HG02642 (cell line): ENCODE results near the gene SLC39A6.
"Not testable (repeated sequence)": the region's sequence is repeated elsewhere in the genome, so short reads cannot be mapped to it uniquely, and the experiment has no call there.

Source experiments
- ATAC-seq: cut with Tn5 transposase; IDR thresholded peaks from one replicate; pipeline ENCODE4 v1.9.1; 2021; ENCODE audit warnings: mild to moderate bottlenecking; ENCODE audit not compliant: unreplicated experiment, poor library complexity

Gene SLC39A6

DNA sequence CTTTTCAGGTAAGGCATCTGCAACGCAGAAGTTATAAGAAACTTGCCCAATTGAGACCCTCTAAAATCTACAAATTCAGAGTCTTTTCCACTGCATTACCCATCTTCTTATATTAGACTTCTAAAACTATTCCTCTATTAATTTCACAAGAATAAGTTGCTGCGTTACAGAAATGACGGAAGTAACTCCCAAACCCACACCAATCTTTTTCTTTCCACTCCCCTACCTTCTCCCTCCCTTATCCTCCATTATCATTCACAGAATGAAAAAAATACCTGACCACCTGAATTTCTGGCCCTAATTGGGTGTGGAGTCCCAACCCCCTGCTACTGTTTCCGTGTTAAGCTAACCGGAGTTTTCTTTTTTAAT, 62.5 kb downstream of the SLC39A6 start:
- ATAC-seq = peak; percentile 1

DNA sequence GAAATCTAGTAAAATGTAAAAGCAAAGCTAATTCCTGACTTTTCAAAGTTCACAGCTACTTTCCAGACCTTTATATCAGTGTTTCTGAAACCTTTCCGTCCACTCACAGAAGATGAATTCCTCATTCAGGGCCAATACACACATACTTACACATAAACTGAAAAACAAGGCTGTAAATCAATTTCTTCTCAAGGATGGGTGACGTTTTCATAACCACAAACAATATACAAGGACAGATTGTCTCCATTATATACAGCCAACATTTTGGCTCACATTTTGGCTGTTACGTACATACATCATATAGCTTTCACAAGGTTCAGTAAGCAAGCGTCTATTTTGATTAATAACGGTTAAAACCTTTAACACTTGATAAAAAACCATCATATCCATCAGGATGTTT, 63.1 kb downstream of the SLC39A6 start:
- no peak for ATAC-seq

DNA sequence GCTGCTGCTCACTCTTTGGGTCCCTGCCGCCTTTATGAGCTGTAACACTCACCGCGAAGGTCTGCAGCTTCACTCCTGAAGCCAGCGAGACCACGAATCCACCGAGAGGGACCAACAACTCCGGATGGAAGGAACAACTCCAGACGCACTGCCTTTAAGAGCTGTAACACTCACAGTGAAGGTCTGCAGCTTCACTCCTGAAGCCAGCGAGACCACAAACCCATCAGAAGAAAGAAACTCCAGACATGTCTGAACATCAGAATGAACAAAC, 64.4 kb downstream of the SLC39A6 start:
- ATAC-seq = not testable (repeated sequence)

DNA sequence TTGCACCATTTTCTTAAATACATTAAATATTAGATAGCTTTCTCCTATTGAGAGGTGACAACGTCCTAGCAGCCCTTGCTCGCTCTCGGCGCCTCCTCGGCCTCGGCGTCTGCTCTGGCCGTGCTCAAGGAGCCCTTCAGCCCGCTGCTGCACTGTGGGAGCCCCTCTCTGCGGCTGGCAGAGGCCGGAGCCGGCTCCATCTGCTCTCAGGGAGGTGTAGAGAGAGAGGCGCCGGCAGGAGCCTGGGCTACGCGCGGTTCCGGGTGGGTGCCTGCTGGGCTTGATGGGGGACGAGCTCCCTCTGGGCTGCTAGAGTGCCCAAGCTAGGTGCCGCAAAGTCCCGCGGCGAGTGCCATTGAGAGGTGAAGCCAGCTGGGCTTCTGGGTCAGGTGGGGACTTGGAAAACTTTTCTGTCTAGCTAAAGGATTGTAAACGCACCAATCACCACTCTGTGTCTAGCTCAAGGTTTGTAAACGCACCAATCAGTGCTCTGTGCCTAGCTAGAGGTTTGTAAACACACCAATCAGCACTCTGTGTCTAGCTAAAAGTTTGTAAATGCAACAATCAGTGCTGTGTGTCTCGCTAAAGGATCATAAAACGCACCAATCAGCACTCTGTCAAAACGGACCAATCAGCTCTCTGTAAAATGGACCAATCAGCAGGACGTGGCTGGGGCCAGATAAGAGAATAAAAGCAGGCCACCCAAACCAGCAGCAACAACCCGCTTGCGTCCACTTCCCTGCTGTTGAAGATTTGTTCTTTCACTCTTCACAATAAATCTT, 64.9 kb downstream of the SLC39A6 start:
- ATAC-seq = no peak

DNA sequence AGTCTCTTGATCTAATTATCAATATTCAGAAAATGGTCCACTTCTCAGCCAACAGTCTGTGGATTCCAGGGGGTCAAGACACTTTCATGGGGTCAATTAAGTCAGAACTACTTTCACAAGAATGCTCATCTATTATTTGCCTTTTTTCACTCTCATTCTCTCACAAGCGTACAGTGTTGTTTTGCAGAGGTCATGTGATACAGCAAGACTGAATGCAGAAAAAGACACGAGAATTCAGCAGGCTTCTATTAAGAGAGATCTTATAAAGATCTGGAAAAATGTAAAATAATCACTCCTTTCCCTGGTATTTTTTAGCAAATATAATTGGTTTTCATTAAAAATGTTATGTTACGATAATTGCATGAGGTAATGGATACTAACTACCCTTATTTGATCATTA, 70.5 kb downstream of the SLC39A6 start:
- no peak for ATAC-seq
